ENCODE results near the gene MTHFD2L.

DNA sequence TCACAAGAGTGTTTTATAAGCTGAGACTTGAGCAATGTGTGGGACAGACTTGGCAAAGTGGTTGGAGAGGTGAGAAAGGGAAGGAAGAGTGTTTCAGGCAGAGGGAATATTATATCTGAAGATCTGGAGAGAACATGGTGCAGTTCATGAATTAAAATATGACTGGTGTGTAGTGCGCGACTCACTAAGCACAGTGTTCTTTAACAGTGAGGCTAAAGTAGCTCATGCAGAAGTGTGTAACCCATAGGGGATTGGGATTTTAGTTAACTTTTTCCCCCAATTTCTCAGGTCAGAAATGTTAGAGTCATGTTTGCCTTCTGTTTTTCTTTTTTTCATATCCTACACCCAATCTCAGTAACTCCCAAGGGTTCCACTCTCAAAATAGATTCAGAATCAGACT, 9.7 kb downstream of the MTHFD2L start:
- TF ChIP-seq, protein P1, sequence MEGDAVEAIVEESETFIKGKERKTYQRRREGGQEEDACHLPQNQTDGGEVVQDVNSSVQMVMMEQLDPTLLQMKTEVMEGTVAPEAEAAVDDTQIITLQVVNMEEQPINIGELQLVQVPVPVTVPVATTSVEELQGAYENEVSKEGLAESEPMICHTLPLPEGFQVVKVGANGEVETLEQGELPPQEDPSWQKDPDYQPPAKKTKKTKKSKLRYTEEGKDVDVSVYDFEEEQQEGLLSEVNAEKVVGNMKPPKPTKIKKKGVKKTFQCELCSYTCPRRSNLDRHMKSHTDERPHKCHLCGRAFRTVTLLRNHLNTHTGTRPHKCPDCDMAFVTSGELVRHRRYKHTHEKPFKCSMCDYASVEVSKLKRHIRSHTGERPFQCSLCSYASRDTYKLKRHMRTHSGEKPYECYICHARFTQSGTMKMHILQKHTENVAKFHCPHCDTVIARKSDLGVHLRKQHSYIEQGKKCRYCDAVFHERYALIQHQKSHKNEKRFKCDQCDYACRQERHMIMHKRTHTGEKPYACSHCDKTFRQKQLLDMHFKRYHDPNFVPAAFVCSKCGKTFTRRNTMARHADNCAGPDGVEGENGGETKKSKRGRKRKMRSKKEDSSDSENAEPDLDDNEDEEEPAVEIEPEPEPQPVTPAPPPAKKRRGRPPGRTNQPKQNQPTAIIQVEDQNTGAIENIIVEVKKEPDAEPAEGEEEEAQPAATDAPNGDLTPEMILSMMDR (IDR thresholded peaks at IDR 0.05) = no peak
- TF ChIP-seq POLR2A (IDR thresholded peaks at IDR 0.05) = no peak

Measured in body of pancreas (tissue), 4 donors.